Right forelimb (tissue), 1 donor: ENCODE data around the gene COCH.
"Not testable (repeated sequence)": the region's sequence is repeated elsewhere in the genome, so short reads cannot be mapped to it uniquely, and the experiment has no call there.

Source experiments
- DNase-seq: peaks from one replicate; pipeline ENCODE4 v3.0.0-alpha.2; 2018

COCH gene

GRCh38 chr14:30876692-30877091 is 2.3 kb downstream of the COCH start:
- no peak for DNase-seq

DNA sequence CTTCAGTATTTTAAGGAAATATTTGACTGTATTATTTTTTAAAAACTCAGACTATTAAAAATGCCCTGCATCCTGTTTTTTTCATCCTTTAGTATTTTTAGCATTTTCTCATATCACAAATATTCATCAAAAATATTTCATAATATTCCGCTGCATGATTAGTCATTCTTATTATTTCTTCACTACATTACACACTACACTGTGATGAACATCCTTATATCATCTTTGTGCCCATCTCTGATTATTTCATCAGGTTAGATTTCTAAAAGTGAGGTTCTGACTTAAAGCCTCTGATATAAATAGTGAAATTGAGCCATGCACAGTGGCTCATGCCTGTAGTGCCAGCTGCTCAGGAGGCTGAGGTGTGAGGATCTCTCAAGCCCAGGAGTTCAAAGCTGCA is 8.1 kb downstream of the COCH start:
- DNase-seq, result no peak

- DNase-seq, result no peak
Observed at GRCh38 chr14:30883508-30884294, 9.3 kb downstream of the COCH start.

DNA sequence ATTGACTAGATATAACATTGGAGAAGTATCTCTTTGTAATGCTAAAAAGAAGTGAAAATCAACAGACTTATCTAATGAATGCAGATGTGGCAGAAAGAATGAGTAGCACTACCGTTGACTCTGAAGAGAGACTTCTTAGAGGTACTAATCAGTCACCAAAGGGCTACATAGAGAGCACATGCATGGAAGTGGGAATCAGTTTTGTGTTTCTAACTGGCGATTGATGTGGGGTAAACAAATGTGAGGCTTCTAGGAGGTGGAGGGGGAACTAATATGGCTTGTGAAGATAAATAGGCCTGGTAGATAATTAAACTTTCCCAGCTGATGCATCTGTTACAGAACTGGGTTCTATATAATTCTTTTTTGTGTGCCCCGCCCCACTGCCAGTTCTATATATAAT is 10.5 kb downstream of the COCH start:
- DNase-seq, result no peak

DNA sequence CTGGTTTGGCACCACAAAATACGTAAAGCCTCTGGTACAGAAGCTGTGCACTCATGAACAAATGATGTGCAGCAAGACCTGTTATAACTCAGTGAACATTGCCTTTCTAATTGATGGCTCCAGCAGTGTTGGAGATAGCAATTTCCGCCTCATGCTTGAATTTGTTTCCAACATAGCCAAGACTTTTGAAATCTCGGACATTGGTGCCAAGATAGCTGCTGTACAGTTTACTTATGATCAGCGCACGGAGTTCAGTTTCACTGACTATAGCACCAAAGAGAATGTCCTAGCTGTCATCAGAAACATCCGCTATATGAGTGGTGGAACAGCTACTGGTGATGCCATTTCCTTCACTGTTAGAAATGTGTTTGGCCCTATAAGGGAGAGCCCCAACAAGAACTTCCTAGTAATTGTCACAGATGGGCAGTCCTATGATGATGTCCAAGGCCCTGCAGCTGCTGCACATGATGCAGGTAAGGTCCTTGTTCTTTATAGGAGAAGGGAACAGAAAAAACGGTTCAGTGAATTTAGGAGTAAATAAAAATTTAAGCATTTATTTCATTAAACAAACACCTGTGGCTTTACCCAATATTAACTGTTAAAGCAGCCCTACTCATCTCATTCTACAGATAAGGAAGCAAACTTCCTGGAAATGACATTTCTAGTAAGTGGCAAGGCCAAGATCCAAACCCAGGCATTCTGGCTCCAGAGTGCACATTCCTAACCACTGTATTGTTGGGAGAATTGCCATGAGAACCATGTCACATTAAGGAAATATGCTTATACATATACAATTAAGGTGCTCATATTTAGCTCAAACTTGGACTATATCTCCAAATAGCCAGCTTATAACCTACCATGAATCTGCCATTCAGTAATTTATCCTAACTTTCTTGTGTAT is 11.7 kb downstream of the COCH start:
- no peak for DNase-seq

GRCh38 chr14:30888480-30889243 is 14.3 kb downstream of the COCH start:
- no peak for DNase-seq

- DNase-seq, result no peak
Observed at GRCh38 chr14:30889244-30889594, 14.9 kb downstream of the COCH start.

DNA sequence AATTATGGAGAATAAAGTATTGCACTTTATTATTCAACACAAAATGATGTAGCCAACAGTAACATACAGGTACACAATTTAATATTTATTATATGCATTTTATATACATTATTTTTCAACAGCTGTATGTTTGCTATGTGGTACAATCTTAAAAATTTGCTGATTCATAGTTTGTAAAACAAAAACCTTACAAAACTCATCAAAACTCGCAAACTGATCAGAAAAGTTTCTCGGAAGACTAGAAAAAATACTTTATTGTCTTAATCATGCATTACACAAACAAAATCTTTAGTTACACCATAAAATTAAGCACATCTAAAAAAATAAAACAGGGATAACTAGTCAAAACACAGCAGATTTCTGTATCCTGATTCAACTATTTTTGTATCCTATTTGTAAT is 19.5 kb downstream of the COCH start:
- no peak for DNase-seq

- DNase-seq, result no peak
Observed at GRCh38 chr14:30894923-30895515, 20.7 kb downstream of the COCH start.

DNA sequence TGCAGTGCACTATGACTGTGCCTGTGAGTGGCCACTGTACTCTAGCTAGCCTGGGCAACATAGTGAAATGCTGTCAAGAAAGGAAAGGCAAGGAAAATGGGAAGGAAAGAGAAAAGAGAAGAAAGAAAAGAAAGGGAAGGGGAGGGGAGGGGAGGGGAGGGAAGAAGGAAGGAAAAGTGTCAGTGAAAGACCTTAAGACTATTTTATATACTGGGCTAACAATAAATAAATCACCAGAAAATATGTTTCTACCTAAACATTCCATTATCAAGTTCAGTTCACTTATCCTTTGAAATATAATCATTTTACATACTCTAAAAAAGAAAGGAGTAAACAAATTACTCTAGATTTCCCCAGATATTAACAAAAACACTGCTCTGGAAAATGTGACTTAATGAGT is 22.1 kb downstream of the COCH start:
- DNase-seq, result no peak

- DNase-seq, result not testable (repeated sequence)
Observed at GRCh38 chr14:30897121-30897520, 22.8 kb downstream of the COCH start.

DNA sequence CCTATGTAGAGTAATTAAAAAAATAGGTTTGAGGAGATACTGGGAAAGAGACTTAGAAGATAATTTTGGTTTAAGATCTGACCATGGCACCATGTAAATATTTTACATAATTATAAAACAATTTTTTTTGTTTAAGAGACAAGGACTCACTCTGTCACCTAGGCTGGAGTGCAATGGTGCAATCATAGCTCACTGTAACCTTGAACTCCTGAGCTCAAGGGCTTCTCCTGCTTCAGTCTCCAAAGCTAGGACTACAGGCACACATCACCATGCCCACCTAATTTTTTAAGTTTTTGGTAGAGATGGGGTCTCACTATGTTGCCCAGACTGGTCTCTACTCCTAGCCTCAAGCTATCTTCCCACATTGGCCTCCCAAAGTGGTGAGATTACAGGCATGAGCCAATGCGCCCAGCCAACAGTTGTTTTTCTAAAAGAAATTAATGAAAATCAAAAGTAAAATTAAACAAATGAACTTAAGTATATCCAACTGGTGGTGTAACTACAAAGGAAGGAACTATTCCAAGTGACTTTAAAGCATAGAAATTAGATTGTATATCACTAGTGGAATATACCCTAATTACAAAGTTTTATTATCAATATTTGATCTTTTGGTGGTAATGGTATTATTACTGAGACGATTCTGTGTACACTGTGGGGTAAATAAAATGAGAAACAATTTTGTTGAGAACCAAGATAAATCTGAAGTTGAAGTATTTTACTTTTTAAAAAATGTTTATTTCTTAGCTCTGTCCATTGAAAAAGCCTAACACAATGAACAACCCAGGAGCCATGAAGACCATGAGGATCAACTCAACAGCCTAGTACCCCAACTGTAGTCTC is 29.1 kb downstream of the COCH start:
- no peak for DNase-seq

- DNase-seq, result no peak
Observed at GRCh38 chr14:30906752-30907658, 32.6 kb downstream of the COCH start.

GRCh38 chr14:30907659-30908057 is 33.3 kb downstream of the COCH start:
- no peak for DNase-seq

DNA sequence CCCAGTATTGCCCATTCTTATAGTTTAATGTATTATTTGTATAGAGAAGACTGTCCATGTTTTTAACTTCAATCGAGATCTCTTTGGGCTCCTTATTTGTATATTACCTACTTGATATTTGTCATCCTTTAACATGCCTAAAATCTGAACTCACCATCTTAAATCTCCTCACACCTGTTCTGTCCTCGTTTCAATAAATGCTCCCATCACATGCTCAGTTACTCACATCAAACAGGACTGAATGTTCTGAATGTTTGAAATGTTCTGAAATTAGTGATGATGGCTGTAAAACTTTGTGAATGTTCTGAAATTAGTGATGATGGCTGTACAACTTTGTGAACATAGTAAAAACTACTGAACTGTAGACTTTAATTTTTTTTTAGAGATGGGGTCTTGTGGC is 34.5 kb downstream of the COCH start:
- no peak for DNase-seq

DNA sequence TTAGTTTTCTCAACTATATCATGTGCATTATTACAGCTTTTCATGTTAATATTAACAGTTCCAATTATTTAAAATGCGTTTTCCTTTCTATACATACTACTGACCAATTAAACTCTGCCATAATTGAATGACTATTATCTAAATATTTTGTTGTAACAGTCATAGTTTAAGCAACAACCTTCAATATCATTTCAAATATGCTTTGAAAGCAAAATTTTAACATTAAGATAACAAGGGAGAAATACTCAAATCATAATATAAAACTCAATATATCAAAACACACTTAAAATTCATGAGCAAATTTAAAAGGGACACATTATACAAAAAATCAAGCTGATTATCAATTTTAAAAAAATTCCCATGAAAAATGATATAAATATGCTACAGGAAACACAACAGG is 40.5 kb downstream of the COCH start:
- no peak for DNase-seq

- no peak for DNase-seq
Observed at GRCh38 chr14:30915596-30915995, 41.2 kb downstream of the COCH start.

- DNase-seq, result no peak
Observed at GRCh38 chr14:30921305-30921704, 46.9 kb downstream of the COCH start.

- no peak for DNase-seq
Observed at GRCh38 chr14:30921788-30922187, 47.4 kb downstream of the COCH start.

- DNase-seq, result no peak
Observed at GRCh38 chr14:30925254-30925653, 50.9 kb downstream of the COCH start.

DNA sequence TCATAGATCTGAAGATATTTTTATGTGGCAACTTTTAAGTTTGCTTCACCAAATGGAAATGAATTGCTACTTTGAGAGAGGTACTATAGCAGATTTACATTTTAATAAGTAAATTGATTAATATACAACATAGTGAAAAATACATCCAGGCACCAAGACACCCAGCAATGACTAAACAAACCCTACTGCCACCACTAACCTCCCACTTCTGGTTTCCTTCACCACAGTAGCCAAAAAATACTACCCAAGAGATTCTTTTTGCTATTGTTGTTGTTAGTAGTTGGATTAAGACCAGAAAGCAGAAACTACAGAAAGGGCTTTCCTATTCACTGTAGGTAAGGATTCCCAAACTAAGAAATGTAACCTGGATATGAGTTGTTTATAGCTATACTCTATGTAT is 54.1 kb downstream of the COCH start:
- DNase-seq, result no peak
